ENCODE measurements around the gene DPF3.

DPF3 gene

DNA sequence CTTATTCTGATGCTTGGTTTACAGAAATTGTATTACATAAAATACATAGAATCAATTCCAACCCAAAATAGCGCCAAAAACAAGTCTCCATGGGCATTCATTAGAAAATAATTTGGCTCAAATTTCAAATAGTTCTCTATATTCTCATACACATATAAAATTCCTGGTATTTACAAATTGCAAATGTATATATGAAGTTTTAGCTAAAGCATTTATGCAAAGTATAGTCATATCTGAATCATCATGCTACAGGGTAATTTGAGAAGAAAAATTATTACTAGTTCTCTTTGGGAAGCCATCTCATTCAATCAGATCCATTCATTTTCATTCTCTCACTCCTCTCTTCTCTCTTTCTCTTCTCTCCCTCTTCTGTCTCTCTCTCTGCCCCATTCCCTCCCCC, 257.8 kb downstream of the DPF3 start:
- DNase-seq, result no peak

DNA sequence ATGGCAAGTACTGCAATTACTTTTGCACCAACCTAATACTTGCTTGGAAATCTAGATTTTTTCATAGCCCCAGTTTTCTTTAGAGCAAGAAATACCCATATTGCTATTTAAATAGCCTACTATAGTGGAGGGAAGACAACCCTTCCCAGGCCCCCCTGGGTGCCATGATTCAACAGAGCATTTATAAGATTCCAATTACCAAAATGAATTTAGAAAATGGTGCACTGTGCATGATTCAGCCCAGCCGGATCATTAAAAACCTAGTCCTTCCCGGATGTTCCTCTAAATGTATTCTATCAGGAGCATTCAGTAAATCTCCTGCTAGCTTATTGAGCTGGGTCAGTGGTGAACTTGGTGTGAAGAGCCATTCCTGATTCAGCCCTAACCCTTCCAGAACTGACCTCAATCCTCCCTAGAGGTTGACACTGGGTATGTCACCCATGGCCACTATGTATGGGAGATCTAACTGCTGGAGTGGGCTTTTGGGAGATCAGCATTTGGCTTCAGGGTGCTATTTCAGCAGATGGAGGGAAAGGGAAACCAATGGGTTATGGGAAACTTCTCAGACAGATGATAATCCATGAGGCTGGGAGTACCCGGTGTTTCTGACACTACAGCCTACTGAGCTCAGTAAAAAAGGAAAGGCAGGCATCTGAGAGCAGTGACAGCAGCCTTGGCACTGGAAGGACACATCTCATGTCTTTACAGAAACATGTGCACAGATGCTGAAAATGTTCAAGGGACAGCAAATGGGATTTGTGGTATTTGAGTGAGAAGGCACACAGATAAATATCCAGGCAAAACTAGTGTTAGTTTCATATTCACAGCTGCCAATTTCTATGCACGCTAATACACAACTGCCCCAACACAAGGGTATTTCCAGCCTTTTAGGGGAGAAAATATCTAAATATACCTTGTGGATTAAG, 258.9 kb downstream of the DPF3 start:
- DNase-seq, result no peak

DNA sequence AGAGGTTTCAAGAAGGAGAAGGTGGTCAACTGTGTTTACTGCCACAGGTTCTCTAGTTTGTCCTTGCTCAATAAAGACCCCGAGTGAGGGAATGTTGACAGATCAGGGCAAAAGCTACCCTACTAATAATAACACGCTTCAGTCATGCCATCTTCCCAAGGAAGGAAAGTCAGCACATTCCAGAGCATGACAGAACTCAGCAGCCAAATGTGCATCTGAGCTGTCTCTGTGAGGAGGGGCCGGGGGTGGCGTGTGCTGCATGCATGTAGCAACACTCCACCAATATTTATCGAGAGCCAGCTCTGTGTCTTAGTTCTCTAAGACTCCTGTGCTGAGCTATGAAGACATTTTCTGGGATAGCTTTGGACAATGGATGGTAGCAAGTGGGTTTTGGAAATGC, 260.4 kb downstream of the DPF3 start:
- no peak for DNase-seq

DNA sequence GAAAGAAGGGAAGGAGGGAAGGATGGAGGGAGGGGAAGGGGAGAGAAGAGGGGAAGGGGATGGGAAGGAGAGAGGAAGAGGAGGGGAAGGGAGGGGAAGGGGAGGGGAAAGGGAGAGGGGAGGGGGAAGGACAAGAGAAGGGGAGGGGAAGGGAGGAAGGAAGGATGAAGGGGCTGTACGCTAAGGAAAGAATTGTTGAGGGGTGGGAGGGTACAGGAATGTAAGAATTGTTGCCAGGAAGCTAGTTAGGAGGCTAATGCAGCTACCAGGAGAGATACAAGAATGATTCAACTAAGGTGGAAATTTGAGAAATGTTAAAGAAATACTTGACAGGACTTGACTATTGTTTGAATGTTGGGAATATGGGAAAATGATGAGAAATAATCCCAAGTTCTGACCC, 261.2 kb downstream of the DPF3 start:
- no peak for DNase-seq

GRCh38 chr14:72631401-72631800, 262.5 kb downstream of the DPF3 start:
- DNase-seq, result no peak

DNA sequence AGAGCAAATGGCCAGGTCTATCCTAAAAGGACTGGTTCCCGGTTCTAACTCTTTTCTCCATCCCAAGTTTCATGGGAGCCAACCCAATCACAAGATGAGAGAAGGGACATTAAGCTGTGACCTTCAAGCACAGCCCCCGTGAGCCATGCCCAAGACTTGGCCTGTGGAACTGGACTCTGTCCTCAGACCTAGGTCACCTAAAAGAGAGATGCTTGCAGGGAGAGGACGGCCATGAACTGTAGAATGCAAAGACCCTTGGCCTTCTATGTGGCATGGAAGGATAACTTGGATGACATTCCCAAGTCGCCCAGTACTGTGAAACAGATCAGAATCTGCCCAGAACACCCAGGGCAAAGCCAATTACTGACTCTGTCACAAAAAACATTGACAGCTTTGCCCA, 263.5 kb downstream of the DPF3 start:
- DNase-seq, result no peak

GRCh38 chr14:72629534-72629933, 264.4 kb downstream of the DPF3 start:
- no peak for DNase-seq

DNA sequence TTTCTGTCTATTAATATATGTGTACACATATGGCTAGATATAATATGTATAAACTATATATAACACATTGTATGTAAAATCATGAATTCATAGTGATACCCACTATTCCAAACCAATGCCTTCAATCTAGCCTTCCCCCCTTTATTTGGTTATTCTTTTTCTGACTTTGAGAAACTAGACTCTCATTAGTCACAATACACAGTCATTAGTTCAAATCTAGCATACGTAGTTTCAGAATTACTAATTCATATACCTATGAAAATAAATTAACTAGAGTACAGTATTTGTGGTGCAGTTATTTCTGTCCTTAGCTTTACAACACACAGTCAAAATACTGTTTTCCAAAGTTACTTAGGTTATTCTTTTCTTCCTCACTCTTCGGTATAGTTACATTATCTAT, 268.2 kb downstream of the DPF3 start:
- DNase-seq, result no peak

- DNase-seq, result no peak
Observed at GRCh38 chr14:72621387-72622065, 272.4 kb downstream of the DPF3 start.

DNA sequence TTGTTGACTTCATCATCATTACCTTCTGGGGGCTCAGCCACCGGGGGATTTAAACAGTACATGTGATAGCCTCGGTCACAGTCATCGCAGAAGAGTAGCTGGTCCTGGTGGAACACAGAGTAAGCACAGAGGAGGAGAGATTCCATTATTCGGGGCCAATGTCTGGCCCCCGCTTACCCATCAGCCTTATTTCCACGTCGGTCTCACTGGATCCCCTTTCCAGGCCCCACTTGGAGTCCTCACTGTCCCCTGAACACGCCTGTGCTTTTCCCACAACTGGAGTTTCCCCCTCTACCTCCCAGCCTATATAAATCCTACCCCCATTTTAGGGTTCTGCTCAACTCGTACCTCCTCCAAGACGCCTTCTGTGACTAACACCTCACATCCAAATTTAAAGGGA, 274.0 kb downstream of the DPF3 start:
- DNase-seq, result no peak

DNA sequence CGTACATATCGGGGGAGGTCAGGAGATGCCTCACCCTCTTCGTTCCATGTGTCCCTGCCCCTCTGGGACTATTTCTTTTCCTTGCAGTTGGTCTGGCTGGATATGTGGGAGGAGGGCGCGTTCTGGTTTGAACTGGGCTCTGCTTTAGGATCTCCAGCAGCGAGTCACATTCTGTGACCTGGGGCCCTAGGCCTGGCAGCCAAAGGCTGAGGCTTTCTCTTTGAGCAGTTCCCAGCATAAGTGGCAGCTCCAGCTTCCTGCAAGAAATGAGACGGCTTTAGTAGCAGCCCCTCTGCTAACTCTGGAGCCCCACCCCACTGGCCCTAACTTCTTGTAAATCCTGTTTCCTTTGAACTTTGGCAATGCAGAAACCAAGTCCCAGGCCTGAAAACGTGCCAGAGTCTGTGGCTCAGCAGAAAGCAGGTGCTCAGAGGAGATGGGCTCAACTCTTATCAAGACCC, 274.8 kb downstream of the DPF3 start:
- no peak for DNase-seq

- DNase-seq, result no peak
Observed at GRCh38 chr14:72618424-72618823, 275.5 kb downstream of the DPF3 start.

GRCh38 chr14:72617391-72618031, 276.4 kb downstream of the DPF3 start:
- DNase-seq, result no peak

DNA sequence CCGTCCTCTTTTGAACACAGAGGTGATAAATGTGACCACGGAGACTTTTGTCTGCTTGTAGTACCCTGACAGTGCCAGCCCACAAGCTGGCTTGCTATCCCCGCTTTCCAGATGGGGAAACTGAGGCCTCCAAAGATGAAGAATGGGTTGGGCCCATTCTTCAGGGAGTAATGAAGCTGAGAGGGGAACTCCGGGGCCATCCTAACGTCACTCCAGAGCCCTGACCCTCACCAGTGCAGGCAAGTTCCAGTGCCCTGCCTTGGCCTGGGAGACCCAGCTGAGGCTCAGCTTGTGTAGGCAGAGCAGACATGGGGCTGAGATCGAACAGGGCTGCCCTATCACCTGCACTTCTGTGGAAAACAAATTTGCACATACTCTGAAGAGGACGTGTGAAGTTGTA, 277.1 kb downstream of the DPF3 start:
- DNase-seq, result no peak

- DNase-seq, result no peak
Observed at GRCh38 chr14:72616294-72616693, 277.6 kb downstream of the DPF3 start.

- DNase-seq, result no peak
Observed at GRCh38 chr14:72615451-72616121, 278.3 kb downstream of the DPF3 start.

DNA sequence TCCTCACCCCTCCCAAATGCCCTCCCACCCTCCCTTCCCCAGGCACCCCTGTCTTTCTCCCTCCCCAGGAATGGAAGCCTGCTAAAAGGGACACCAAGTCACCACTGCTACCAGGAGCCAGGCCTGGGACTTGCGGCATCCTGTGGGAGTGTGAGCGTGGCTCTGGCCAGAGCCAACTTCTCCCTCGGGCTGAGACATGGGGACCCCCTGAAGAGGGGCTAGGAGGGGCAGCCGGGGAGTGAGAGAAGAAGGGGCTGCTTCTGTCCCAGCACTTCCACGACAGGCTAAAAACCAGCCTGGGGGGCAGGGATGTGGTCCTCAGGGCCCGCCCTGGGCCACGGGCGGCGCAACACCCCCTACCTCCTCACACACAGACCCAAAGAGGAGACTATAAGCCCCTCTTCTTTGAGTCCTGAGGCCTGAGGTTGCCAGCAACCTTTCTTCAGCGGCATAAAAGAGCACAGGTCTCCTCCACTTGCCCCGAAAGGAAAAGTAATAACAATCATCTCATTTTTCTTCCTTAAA, 278.9 kb downstream of the DPF3 start:
- DNase-seq, result no peak

DNA sequence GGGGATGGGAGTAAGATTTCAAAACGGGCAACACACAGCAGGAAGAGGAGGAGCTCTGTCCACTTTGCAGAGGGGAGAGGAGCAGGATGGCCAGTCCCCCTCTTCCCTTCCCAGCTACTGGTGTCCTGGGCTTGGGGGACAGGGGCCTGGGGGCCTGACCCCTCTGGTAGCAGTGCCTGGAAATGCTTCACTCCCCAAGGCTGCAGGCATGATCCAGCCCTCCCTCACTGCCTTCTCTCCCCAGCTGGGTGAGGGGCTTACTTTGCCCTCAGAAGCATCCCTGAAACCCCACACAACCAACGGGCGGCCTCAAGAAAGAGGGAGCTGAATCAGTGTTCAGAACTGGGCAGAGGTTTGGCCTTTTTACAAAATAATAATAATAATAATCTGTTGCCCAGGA, 279.5 kb downstream of the DPF3 start:
- DNase-seq, result no peak

DNA sequence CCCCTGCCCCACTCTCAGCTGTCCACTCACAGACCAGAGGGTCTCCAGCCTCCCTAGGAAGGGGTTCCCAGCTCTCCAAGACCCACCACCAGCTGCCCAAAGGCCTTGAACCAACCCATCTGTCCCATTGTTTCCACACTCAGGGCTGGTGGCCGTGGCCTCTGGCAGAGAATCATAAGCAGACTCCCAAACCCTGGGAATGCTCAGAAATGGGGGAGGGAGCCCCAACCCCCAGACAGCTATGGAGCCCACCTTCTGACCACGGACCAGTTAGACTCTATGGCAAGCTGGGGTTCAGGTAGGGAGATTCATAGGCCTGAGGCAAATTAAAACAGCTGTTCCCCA, 280.0 kb downstream of the DPF3 start:
- DNase-seq, result no peak

DNA sequence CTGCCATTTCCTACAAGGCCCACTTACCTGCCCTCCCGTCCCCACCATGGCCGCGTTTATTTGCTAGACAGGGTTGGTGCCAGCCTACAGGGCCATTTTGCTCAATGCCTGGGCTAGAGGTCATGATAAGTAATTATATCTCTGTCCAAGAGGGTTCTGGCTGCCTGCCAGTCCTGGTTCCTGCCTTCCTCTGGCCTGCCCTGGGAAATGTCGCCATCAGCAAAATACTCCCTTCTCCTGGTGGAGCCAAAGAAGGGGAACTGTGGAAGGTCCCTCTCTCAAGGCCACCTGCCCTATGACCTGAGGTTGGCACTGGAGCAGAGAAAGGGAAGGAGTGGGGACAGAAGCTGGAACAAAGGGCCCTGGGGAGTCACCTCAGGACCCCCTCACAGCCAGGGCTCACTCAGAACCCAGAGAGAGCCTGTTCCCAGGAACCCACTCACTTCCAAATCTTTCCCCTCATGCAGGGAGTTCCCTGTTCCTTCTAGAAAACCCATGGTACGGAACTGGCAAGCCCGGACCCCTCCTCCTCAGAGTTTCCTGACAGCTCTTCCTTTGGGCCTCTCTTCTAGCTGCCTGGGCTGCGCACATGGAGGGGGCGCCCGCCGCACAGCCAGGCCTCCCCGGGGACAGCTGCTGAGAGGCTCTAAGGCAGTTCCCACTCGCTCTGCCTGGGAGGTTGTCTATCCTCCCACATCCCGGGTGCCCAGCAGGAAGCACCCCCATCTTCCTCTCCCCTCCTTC, 280.5 kb downstream of the DPF3 start:
- DNase-seq, result no peak

GRCh38 chr14:72612041-72612440, 281.9 kb downstream of the DPF3 start:
- no peak for DNase-seq

DNA sequence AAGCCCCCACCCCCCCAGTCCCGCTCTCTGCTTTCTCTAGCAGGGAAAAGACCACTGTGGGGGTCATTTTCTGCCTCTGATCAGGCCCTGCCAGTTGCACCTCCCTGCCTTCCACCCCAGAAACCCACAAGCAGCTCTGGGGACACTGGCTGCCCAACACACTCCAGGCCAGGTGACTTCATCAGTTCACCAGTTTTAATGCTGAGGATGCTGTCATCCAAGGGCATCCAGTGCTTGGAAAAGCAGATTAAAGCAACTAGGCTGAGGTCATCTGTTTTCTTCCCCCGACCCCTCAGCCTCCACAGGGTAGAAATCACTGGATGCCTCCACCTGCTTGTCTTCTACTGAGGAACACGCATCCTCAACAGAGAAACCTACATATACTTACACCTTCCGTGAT, 282.4 kb downstream of the DPF3 start:
- DNase-seq, result no peak

All from CD4-positive, alpha-beta T cell treated with Interferon gamma for 1 hour (primary cell).